A673 (cell line): ENCODE results near the gene IGF2. TPM values are rescaled to one million over a fixed set of nuclear protein-coding genes. Genes with fewer than 3 reads are reported as not detected.
A peak's percentile ranks its signal among the peaks of the same experiment; 100 is the strongest.

Experiments
- Bru-seq: library from RNA; stranded (reverse); fragments of 400-500 nt; gene quantifications from one replicate; lab custom pipeline; 2021; lab: Mats Ljungman, UMichigan
- BruChase-seq, 2 experiments: library from RNA; stranded (reverse); fragments of 400-500 nt; gene quantifications; one replicate each; lab custom pipeline; 2021; lab: Mats Ljungman, UMichigan
- BruUV-seq: library from RNA; stranded (reverse); fragments of 400-500 nt; replicated peaks from 2 replicates; lab custom pipeline; 2021; lab: Mats Ljungman, UMichigan
- CTCF ChIA-PET: fragments of 300-600 bp; sonication (Branson Sonifier 250); formaldehyde crosslinking; loops from one replicate; lab custom pipeline; 2022; ENCODE audit warnings: antibody characterized with exemption; lab: Charles Lee
- POLR2A ChIA-PET: fragments of 300-600 bp; sonication (Branson Sonifier 250); formaldehyde crosslinking; loops from one replicate; lab custom pipeline; 2022; ENCODE audit warnings: antibody characterized with exemption; ENCODE audit not compliant: low non-redundant PET; lab: Charles Lee
- DNase-seq: peaks from one replicate; pipeline ENCODE4 v3.0.0-alpha.2; 2015; ENCODE audit warnings: low spot score
- H3K27ac ChIP-seq: fragments of 200-600 bp; sonication (generic); 2 replicates; pipeline ENCODE4 v1.5.1; 2016; ENCODE audit warnings: mixed run types, low read depth, mild to moderate bottlenecking, mixed read lengths, antibody characterized with exemption, low read length; ENCODE audit not compliant: poor library complexity, severe bottlenecking
- H3K27me3 ChIP-seq: fragments of 200-600 bp; sonication (generic); replicated peaks from 2 replicates; pipeline ENCODE4 v1.6.1; 2017; ENCODE audit warnings: mixed run types, low read depth, mild to moderate bottlenecking, mixed read lengths, antibody characterized with exemption, low read length; ENCODE audit not compliant: insufficient read depth, poor library complexity
- H3K36me3 ChIP-seq: fragments of 200-600 bp; sonication (generic); 2 replicates; pipeline ENCODE4 v1.6.1; 2016; ENCODE audit warnings: mixed run types, mild to moderate bottlenecking, mixed read lengths, antibody characterized with exemption, low read length; ENCODE audit not compliant: insufficient read depth, poor library complexity, severe bottlenecking
- H3K4me1 ChIP-seq: fragments of 200-600 bp; sonication (generic); 2 replicates; pipeline ENCODE4 v1.6.1; 2017; ENCODE audit warnings: mixed run types, mild to moderate bottlenecking, mixed read lengths, antibody characterized with exemption, low read length; ENCODE audit not compliant: insufficient read depth, poor library complexity, severe bottlenecking
- H3K4me3 ChIP-seq: fragments of 200-600 bp; sonication (generic); 2 replicates; pipeline ENCODE4 v1.5.1; 2016; ENCODE audit warnings: low read depth, mixed run types, mild to moderate bottlenecking, mixed read lengths, low read length; ENCODE audit not compliant: poor library complexity, severe bottlenecking
- H3K9me3 ChIP-seq: fragments of 200-600 bp; sonication (generic); 2 replicates; pipeline ENCODE4 v1.6.1; 2016; ENCODE audit warnings: mixed run types, low read depth, mild to moderate bottlenecking, mixed read lengths, antibody characterized with exemption, low read length; ENCODE audit not compliant: poor library complexity, severe bottlenecking
- EZH2 ChIP-seq: fragments of 200-600 bp; sonication (generic); IDR thresholded peaks from 2 replicates; pipeline ENCODE4 v1.6.1; 2017; ENCODE audit warnings: borderline replicate concordance, low read depth, mild to moderate bottlenecking, mixed read lengths, antibody characterized with exemption, low read length; ENCODE audit not compliant: poor library complexity, severe bottlenecking
- intact Hi-C: fragments of 100-400 bp; cut with micrococcal nuclease; formaldehyde crosslinking; loops from one replicate; pipeline ENCODE4 v1.10.0; 2022; ENCODE audit not compliant: unreplicated experiment
- long read RNA-seq: library from polyadenylated mRNA; stranded (forward); transcript quantifications from one replicate; pipeline ENCODE4 v2.0.0, GENCODE V29; 2022
- total RNA-seq: library from RNA; stranded (reverse); gene quantifications from 2 replicates; pipeline ENCODE4 v1.2.3, GENCODE V29; 2021
- TF ChIP-seq, protein P1 (sequence below): fragments of 300-800, 200-600 bp; sonication (generic); conservative IDR thresholded peaks from 2 replicates; pipeline ENCODE4 v1.5.1; 2017; ENCODE audit warnings: low read depth, mild to moderate bottlenecking, antibody characterized with exemption, low read length, moderate library complexity, mixed read lengths

The IGF2 gene, protein sequence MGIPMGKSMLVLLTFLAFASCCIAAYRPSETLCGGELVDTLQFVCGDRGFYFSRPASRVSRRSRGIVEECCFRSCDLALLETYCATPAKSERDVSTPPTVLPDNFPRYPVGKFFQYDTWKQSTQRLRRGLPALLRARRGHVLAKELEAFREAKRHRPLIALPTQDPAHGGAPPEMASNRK
- total RNA-seq (0.17 and 0.20 TPM in 2 replicates), Bru-seq, nascent RNA (not detected), BruChase-seq, experiment 1, labeled RNA remaining after a 2-hour chase (not detected), BruChase-seq, experiment 2, labeled RNA remaining after a 6-hour chase (percentile 10 among the genes with signal in this experiment)
- long read RNA-seq = 0 reads

DNA sequence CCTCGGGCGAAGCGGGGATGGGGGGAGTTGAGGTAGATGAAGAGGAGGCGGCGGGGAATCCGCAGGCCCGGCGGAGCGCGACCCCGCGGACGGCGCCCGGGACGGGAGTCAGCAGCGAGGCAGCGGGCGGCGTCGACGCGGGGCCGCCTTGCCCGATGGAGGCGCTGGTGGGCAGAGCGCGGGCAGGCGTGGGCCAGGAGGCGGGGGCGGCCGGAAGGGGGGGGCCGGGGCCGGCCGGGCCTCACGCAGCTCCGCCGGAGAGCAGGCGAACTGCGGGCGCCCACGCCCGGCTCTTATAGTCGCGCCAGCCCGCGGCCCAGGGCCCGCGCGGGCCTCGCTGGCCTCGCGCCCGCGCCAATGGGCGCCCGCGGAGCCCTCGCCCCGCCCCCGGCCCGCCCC lies at the start of gene IGF2:
Gene IGF2, minus strand, starts transcription at position 267 of the 399 bp plus-strand sequence. CDS start 3,866 bp downstream, outside the sequence.
- intact Hi-C loops = no loop called here
- no peak within 1 kb of the TSS for H3K4me3 ChIP-seq
- DNase-seq = no peak
- H3K36me3 ChIP-seq = no peaks in the 10 kb centered on the region
- ChIA-PET POLR2A (no interaction called here), CTCF (interaction anchor here (0.7 kb wide), 1 partner anchor 124 kb away, joined by 8 read pairs; no protein-coding TSS in a partner anchor)
- H3K27me3 ChIP-seq = peaks cover 74% of the 10 kb centered on the region
- H3K27ac ChIP-seq = no peak within 1 kb of the TSS
- no peaks in the 10 kb centered on the region for H3K4me1 ChIP-seq
- no peaks in the 10 kb centered on the region for H3K9me3 ChIP-seq
- BruUV-seq = no TSS peak
- TF ChIP-seq, protein P1, sequence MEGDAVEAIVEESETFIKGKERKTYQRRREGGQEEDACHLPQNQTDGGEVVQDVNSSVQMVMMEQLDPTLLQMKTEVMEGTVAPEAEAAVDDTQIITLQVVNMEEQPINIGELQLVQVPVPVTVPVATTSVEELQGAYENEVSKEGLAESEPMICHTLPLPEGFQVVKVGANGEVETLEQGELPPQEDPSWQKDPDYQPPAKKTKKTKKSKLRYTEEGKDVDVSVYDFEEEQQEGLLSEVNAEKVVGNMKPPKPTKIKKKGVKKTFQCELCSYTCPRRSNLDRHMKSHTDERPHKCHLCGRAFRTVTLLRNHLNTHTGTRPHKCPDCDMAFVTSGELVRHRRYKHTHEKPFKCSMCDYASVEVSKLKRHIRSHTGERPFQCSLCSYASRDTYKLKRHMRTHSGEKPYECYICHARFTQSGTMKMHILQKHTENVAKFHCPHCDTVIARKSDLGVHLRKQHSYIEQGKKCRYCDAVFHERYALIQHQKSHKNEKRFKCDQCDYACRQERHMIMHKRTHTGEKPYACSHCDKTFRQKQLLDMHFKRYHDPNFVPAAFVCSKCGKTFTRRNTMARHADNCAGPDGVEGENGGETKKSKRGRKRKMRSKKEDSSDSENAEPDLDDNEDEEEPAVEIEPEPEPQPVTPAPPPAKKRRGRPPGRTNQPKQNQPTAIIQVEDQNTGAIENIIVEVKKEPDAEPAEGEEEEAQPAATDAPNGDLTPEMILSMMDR = no peak
- TF ChIP-seq EZH2 = no peak

DNA sequence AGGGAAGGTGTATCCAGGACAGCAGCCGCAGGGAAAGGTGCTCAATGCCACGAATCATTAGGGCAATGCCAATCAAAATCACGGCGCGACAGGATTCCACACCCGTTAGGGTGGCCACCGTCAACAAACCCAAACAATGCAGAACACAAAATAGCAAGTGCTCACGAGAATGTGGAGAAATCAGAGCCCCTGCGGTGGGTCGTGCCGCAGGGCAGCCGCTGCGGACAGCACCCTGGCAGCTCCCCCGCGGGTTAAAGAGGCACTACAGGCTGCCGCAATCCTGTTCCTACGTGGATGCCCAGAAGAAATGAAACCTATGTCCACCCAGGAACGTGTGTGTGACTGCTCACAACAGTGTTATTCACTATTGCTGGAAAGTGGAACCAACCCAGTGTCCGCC lies 49.6 kb upstream of the IGF2 start:
- H3K36me3 ChIP-seq = no peaks in the 10 kb centered on the region
- no peak for TF ChIP-seq EZH2
- TF ChIP-seq, protein P1 = no peak
- BruUV-seq = no TSS peak
- no peak overlapping the region for H3K27ac ChIP-seq
- intact Hi-C loops = no loop called here
- POLR2A ChIA-PET = no interaction called here
- CTCF ChIA-PET = no interaction called here
- no peak overlapping the region for H3K4me3 ChIP-seq
- no peaks in the 10 kb centered on the region for H3K9me3 ChIP-seq
- peaks cover 4% of the 10 kb centered on the region for H3K27me3 ChIP-seq
- no peak for DNase-seq
- no peaks in the 10 kb centered on the region for H3K4me1 ChIP-seq

DNA sequence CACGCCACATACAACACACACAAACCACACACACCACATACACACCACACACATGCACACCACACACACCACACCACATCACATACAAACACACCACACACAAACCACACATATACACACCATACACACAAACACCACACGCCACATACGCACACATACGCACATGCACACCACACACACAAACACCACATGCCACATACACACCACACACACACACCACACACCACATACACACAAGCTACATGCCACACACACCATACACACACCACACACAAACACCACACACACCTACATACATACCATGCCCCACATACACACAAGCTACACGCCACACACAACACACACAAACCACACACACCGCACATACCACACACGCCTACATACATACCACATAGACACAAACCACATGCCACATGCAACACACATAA lies 48.1 kb upstream of the IGF2 start:
- no TSS peak for BruUV-seq
- H3K4me3 ChIP-seq = no peak overlapping the region
- TF ChIP-seq EZH2 = no peak
- TF ChIP-seq, protein P1 = no peak
- intact Hi-C loops = no loop called here
- H3K27ac ChIP-seq = no peak overlapping the region
- H3K27me3 ChIP-seq = peaks cover 4% of the 10 kb centered on the region
- no peaks in the 10 kb centered on the region for H3K9me3 ChIP-seq
- no peak for DNase-seq
- no peaks in the 10 kb centered on the region for H3K4me1 ChIP-seq
- ChIA-PET CTCF (interaction anchor here (1.8 kb wide), 1 partner anchor 234 kb away, joined by 9 read pairs; no protein-coding TSS in a partner anchor), POLR2A (no interaction called here)
- no peaks in the 10 kb centered on the region for H3K36me3 ChIP-seq
